NCI-H187 (cell line): ENCODE data around the gene ZNF385B.
"Not testable (repeated sequence)": the region's sequence is repeated elsewhere in the genome, so short reads cannot be mapped to it uniquely, and the experiment has no call there.

Experiments used
- DNase-seq, 2 experiments: peaks; one replicate each; lab custom pipeline; 2025; lab: John Stamatoyannopoulos, UW

ZNF385B gene

GRCh38 chr2:179511105-179511789 is 350.2 kb downstream of the ZNF385B start:
- DNase-seq = no peak

GRCh38 chr2:179495315-179495714 is 366.1 kb downstream of the ZNF385B start:
- no peak for DNase-seq

- DNase-seq = no peak
Measured at GRCh38 chr2:179488563-179488962, 372.8 kb downstream of the ZNF385B start.

GRCh38 chr2:179487010-179487731 is 374.2 kb downstream of the ZNF385B start:
- DNase-seq = peak; percentile 24 to 31

GRCh38 chr2:179483131-179483530 is 378.3 kb downstream of the ZNF385B start:
- DNase-seq = no peak

GRCh38 chr2:179479947-179480346 is 381.5 kb downstream of the ZNF385B start:
- DNase-seq = no peak

GRCh38 chr2:179478771-179479170 is 382.6 kb downstream of the ZNF385B start:
- DNase-seq = no peak

GRCh38 chr2:179470992-179471391 is 390.4 kb downstream of the ZNF385B start:
- DNase-seq = no peak

GRCh38 chr2:179470089-179470488 is 391.3 kb downstream of the ZNF385B start:
- DNase-seq = no peak

GRCh38 chr2:179467960-179468359 is 393.5 kb downstream of the ZNF385B start:
- no peak for DNase-seq

GRCh38 chr2:179467111-179467510 is 394.3 kb downstream of the ZNF385B start:
- DNase-seq = no peak

- no peak for DNase-seq
Measured at GRCh38 chr2:179461420-179461819, 400.0 kb downstream of the ZNF385B start.

GRCh38 chr2:179460181-179460929 is 401.1 kb downstream of the ZNF385B start:
- no peak for DNase-seq

- DNase-seq = not testable (repeated sequence)
Measured at GRCh38 chr2:179458113-179458512, 403.3 kb downstream of the ZNF385B start.

GRCh38 chr2:179455824-179456223 is 405.6 kb downstream of the ZNF385B start:
- no peak for DNase-seq

- no peak for DNase-seq
Measured at GRCh38 chr2:179455172-179455524, 406.3 kb downstream of the ZNF385B start.

- no peak for DNase-seq
Measured at GRCh38 chr2:179454443-179455171, 406.8 kb downstream of the ZNF385B start.

- no peak for DNase-seq
Measured at GRCh38 chr2:179449010-179449409, 412.4 kb downstream of the ZNF385B start.

- DNase-seq = no peak
Measured at GRCh38 chr2:179447839-179448447, 413.5 kb downstream of the ZNF385B start.

- no peak for DNase-seq
Measured at GRCh38 chr2:179447421-179447820, 414.0 kb downstream of the ZNF385B start.

- no peak for DNase-seq
Measured at GRCh38 chr2:179446476-179447141, 414.8 kb downstream of the ZNF385B start.
